T-helper 1 cell (primary cell): Measurements from ENCODE around the gene TMEM50B.
"Not testable (repeated sequence)": the region's sequence is repeated elsewhere in the genome, so short reads cannot be mapped to it uniquely, and the experiment has no call there.

ENCODE experiments used
- DNase-seq, 5 donors: peaks; one replicate each; pipeline ENCODE4 v3.0.0-alpha.2; 2012 to 2020

Gene TMEM50B

GRCh38 chr21:33477066-33477465 lies 2.7 kb downstream of the TMEM50B start:
- DNase-seq = no peak

DNA sequence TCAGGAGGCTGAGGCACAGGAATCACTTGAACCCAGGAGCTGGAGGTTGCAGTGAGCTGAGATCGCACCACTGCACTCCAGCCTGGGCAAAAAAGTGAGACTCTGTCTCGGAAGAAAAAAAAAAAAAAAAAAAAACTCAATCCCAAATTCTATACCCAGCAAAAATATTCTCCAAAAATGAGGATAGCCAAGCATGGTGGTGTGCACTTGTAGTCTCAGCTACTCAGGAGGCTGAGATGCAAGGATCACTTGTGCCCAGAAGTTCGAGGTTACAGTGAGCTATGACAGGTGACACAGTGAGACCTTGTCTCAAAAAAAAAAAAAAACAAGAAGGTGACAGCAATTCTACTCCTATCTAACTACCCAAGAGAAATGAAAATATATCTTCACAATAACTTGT lies 6.4 kb downstream of the TMEM50B start:
- no peak for DNase-seq

DNA sequence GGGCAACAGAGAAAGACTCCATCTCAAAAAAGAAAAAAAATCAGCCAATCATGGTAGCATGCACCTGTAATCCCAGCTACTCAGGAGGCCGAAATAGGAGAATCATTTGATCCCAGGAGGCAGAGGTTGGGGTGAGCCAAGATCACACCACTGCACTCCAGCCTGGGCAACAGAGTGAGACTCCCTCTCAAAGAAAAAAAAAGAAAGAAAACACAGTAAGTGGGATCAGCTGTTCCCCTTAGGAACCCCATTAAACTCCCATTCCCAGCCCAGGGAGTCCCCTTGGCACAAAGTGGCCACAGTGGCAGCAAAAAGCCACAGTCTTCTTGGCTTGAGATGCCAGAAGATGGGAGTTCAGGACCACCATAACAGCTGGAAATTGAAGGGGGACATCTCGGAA lies 9.1 kb downstream of the TMEM50B start:
- no peak for DNase-seq

DNA sequence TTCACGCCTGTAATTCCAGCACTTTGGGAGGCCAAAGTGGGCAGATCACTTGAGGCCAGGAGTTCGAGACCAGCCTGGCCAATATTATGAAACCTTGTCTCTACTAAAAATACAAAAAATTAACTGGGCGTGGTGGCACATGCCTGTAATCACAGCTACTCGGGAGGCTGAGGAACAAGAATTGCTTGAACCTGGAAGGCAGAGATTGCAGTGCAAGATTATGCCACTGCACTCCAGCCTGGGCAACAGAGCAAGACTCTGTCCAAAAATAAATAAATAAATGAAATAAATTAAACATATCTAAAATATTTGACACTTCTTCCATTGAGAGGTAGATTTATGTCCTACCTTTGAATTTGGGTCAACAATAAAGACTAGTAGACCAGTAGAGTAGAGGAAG lies 10.6 kb downstream of the TMEM50B start:
- not testable (repeated sequence) for DNase-seq

DNA sequence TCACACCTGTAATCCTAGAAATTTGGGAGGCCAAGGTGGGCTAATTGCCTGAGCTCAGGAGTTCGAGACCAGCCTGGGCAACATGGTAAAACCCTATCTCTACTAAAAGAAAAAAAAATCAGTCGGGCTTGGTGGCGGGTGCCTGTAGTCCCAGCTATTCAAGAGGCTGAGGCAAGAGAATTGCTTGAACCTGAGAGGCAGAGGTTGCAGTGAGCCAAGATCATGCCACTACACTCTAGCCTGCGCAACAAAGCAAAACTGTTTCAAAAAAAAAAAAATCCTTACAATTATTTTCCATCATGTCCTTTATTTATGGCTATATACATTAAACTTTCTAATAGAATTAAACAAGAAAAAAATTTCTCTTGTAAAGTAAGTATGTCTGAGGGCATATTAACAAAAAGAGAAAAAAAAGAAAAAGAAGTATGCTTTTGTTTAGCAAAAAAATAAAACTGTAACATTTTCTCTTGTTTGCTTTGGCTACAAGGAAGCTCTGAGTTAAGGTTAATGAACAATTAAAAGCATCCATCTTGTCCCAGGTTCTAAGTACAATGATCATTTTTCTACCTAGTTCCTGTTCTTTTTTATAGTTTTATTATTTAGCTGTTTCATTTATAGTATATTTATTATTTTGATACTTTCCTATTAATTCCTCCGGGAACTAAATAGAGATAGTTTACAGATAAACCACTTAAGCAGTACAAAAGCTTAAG lies 18.1 kb downstream of the TMEM50B start:
- no peak for DNase-seq

GRCh38 chr21:33458861-33459260 lies 20.9 kb downstream of the TMEM50B start:
- no peak for DNase-seq

DNA sequence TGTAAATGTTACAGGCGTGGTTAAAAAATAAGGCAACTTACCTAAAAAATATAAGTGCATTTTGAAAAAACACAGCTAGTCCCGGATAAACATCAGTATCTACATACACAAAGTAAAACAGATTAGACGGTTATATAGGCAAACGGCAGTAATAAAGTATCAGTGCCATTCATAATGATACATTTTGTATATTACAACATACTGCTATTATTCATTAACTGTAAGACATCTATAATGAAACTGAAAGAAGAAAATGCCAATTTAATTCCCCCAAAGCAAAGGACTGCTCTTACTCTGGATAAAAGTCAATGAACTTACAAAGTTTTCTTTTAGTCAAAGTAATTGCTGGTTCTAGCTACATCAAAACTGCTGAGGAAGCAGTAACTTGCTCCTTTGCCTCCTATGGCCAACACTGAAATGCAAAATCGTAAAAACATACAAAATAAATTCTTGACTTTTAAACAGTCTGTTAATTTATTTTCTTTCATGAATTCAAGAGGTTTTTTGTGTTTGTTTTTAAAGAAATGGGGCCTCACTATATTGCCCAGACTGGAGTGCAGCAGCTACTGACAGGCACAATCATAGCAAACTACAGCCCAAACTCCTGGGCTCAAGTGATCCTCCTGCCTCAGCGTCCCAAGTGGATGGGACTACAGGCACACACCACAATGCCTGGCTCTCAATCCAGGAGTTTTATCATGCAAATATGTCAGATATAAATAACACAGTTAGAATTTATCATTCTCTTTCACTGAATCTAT lies 23.9 kb downstream of the TMEM50B start:
- DNase-seq = no peak

GRCh38 chr21:33452362-33452761 lies 27.4 kb downstream of the TMEM50B start:
- DNase-seq = no peak

GRCh38 chr21:33451634-33452071 lies 28.1 kb downstream of the TMEM50B start:
- DNase-seq = no peak

- no peak for DNase-seq
Measured at GRCh38 chr21:33449616-33450015, 30.2 kb downstream of the TMEM50B start.

DNA sequence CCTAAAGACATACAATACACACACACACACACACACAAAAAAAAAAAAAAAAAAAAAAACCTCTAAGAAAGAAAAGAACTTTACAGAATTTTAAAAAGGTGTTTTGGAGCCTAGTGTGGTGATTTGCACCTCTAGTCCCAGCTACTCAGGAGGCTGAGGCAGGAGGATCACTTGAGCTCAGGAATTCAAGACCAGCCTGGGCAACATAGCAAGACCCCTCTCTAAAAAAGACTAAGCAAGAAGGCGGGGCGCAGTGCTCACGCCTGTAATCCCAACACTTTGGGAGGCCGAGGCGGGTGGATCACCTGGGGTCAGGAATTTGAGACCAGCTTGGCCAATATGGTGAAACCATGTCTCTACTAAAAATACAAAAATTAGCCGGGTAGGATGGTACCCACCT lies 33.2 kb downstream of the TMEM50B start:
- not testable (repeated sequence) for DNase-seq

GRCh38 chr21:33444499-33444898 lies 35.3 kb downstream of the TMEM50B start:
- no peak for DNase-seq

- DNase-seq = no peak
Measured at GRCh38 chr21:33443194-33443593, 36.6 kb downstream of the TMEM50B start.

- no peak for DNase-seq
Measured at GRCh38 chr21:33441489-33442477, 38.0 kb downstream of the TMEM50B start.

DNA sequence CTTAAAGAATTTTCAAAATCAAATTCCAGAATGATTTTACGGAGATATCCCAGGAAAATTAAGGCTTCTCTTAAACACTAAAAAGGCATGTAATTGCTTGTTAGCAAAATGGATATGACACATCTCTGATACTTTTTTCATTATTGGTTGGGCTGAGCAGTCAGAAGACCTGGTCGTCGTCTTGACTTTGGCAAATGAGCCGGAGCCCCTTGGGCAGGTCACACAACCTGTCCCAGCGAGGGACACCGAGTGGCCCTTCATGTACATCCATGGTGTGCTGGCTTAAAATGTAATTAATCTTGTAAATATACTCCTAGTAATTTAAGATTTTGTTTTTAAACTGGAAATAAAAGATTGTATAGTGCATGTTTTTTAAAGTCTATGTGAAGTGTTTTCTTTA lies 42.6 kb downstream of the TMEM50B start:
- no peak for DNase-seq

DNA sequence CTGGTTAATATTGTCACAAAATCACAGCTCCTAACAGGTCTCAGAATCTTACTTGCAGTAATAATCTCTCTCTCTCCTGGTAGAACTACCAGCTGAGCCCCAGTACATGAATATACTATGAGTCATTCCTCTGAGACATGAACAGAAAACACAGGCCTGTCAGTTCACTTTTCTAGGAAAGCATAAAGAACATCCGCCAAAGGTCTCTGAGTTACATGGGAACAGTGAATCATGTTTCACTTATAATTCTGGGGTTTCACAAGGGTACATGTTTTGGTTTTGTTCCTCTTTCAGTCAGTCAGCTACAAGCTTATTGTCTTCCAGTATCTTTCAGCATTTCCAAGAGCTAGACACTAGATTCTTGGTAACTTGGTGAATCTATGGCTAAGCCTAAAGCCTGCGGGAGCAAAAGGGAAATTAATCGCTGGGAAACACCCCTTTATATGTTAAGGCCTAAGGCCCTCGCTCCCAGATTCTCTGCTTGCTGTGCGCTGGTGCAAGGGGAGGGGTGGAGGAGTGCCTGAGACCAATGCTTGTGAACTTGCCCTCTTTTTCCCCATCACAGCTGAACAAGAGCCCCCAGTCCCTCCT lies 44.9 kb downstream of the TMEM50B start:
- DNase-seq = peak in 1 of 5 donors; percentile 89

DNA sequence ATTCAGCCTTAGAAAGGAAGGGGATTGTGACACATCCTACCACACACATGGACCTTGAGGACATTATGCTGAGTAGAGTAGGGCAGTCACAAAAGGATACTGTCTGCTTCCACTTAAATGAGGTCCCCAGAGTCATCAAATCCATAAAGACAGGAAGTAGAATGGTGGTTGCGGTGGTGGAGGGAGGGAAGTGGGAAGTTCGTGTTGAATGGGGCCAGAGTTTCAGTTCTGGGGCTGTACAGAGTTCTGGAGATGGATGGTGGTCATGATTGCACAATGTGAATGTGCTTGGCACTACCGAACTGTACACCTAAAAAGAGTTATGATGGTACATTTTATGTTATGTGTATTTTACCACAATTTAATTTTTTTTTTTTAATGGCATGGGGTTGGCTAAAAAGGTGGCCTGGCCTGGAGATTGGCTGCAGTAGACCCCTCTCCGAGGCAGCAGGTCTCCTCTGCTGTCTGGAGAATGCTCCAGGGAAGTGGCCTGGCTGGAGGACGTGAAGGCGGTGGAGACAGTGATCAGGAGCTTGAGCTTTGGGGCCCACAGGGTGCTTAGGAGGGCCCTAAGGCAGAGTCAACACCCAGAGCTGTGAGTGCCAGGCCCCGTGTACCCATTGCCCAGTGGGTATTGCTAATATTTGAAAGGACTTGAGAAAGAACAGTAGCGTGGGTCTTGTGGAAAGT lies 46.2 kb downstream of the TMEM50B start:
- DNase-seq = no peak

DNA sequence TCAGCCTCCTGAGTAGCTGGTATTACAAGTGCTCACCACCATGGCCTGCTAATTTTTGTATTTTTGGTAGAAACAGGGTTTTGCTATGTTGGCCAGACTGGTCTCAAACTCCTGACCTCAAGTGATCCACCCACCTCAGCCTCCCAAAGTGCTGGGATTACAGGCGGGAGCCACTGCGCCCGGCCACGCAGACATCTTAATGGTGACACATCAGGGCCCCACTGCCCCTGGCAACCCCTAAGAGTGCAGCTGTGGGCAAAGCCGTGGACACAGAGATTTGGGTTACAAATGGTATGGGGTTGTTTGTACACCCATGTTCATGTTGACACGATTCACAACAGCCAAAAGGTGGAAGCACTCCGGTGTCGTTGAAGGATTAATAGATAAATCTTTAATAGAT lies 46.8 kb downstream of the TMEM50B start:
- no peak for DNase-seq

DNA sequence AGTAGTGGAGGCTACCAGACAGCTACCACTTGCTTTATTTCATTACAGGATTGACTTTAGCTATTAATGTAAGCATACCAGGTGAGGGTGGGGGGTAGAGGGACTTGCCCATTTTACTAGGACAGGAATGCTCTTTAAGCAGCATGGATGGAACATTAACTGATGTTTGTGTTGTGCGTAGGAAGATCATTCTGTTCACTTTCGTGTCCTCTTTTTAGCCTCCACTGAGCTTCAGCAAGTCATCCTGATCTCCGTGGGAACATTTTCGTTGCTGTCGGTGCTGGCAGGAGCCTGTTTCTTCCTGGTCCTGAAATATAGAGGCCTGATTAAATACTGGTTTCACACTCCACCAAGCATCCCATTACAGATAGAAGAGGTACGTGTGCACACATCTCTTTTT lies 47.3 kb downstream of the TMEM50B start:
- no peak for DNase-seq

- no peak for DNase-seq
Measured at GRCh38 chr21:33430858-33431257, 48.9 kb downstream of the TMEM50B start.

GRCh38 chr21:33428669-33429068 lies 51.1 kb downstream of the TMEM50B start:
- DNase-seq = no peak

DNA sequence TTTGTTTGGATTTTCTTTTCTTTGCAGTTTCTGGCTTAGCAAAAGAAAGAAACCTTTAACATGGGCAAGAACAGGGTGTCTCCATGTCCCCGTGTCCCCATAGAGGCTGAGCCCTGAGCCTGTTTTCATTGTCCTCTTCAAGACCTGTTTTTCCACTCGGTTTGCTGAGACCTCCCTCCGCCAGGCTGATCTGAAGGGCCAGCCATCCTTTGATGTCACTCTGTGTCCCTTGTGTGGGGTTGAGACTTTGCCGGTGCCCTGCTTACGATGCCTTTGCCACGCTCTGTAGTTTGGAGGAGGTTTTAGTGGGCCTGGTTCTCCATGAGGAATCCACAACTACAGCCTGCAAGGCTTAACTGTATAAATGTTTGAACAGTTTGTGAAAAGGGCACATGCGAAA lies 52.7 kb downstream of the TMEM50B start:
- no peak for DNase-seq
